Measurements from ENCODE around the gene TRPT1.

Gene TRPT1

DNA sequence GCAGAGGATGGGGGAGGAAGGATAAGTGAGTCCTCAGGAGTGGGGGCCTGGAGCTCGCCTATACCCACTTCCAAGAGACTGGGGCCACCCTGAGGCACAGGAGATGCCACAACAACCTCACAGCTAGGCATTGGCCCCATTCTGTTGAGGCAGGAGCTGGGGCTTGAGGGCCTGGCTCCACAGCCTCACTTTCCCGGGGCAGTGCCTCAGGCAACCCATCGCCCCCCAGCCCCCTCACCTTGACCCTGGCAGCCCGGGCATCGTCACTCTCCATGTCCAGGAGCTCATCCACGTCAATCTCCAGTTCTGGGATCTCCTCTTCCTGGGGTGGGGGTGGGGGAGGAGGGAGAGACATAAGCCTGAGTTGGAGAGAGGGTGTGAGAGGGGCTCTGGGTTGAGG lies 19.0 kb upstream of the TRPT1 start:
- no peak for DNase-seq (ENCODE audit: low read depth)

DNA sequence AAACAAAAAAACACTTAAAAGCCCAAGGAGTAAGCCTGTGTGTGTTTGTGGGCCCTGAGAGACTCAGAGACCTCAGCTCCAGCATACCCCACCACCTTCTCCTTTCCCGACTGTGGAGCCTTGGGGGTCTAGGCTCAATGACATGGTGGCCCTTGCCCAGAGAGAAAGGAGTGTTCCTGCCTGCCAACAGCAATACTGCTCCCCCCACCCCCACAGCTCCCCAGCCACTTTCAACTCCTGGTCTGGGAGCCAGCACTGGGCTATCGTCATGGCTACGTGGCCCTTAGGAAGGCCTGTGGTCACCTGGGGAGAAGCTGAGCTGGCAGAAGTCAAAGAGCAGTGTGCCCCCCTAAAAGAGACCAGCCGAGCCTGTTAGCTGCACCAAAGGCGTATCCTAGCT lies 18.1 kb upstream of the TRPT1 start:
- no peak for DNase-seq (ENCODE audit: low read depth)

DNA sequence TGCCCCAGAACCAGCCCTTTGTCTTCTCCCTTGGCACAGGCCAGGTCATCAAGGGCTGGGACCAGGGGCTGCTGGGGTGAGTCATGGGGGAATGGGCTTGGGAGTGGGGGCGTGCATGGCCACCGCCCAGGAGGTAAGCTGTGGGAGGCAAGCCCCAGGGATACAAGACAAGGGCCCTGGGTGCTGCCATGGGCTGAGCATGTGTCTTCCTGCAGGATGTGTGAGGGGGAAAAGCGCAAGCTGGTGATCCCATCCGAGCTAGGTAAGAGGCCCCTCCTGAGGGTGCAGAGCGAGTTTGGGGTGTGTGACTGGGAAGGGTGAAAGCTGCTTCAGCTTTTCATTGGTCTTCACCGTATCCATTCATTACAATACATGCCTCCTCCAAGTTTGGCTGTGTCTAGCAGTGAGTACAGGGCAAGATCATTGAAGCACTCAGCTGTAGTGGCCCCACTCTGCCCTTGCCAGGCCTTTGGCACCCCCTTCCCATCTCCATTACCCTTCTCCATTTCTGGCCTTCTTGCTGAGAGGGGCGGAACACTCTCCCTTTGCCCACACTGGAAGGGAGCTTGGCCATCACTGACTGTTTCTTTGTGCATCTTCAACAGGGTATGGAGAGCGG lies 17.4 kb upstream of the TRPT1 start:
- no peak for DNase-seq (ENCODE audit: low read depth)

DNA sequence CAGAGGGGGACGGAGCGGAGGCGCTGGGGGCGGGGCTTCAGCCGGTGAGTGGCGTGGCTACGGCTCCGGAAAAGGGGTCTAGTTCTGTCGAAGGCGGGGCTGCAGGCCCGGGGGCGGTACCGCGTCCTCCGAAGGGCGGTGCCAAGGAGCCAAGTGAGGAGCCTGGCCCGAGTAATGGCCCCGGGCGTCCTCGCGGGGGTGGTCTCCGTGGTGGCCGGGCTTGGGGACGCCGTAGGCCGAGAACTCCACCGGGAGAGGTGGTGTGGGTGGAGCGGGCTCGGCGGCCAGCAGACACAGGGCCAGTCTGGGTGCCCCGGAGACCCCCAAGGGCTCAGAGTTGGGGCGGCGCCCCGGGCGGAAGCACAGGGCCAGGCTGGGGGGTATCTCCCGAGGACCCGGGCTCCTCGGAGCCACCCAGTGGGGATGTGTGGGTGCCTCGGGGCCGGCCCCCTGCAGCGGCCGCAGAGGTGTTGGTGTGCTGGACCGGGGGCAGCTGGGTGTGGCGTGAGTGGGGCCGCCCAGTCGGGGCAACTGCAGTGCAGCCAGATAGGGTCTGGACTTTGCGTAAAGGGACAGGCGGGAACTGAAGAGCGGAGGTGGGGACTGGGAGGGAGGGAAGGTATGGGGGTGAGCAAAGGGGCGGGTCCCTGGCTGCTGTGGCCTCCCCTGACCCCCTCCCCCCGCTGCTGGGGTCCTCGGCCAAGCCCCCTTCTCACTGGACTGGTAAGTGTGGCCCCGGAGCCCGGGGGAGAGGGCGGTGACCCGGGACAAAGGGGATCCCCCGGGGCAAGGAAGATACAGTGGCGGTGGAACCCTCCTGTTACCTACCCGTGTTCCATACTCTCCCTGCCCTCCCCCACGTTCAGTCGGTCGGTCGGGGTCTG lies 15.7 kb upstream of the TRPT1 start:
- no peak for DNase-seq (ENCODE audit: low read depth)

DNA sequence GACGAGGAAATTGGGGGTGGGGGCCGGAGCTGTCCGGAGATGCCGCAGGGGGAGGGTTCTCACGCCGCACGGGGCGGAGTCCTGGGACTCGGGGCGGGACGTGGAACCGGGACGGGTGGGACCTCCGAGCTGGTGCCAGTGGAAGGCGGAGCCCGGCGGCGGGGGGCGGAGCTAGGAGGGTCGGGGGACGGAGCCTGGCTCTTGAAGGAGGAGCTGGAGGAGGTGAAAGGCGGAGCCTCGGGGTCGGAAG lies 15.2 kb upstream of the TRPT1 start:
- peak; percentile 99 for DNase-seq (ENCODE audit: low read depth)

DNA sequence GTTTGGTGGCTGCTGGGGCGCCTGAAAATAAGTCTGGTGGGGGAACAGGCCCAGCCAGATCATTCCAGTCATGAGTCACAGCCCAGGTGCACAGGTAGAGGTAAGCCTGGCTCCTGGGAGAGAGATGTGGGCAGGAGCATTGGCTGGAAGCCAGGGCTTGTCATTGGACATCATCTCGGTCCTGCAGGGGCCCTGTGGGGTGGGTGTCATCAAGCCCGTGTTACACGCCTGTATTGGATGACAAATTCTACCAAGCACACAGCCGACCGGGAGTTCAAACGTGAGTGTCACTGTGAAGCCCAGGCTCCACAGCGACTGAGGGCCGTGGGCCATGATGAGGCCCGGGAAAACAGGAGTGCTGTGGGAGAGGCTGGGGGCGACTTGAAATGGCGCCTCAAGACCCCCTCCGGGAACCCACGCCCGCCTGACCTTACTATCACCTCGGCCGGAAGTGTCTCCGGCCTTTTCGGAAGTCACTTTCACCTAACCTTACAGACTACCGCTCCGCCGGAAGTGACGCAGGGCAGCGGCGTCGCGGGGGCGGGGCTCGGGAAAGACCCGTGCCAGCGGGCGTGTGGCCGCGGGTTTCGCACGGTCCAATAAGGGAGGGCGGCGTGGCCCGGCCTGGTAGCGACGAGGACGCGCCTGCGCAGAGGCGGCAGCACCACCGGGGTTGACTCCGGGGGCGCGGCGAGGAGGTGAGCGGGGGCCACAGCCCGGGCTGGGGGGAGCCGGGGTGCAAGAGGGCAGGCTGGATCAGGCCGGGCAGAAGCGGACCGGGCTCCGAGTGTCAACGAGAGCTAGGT lies 14.7 kb upstream of the TRPT1 start, which contains the start of gene FKBP2:
FKBP2 (plus strand) TSS at position 661 of the 806 bp plus-strand sequence. CDS start 1,293 bp downstream, outside the sequence.
- DNase-seq (ENCODE audit: low read depth): peak; percentile 96

DNA sequence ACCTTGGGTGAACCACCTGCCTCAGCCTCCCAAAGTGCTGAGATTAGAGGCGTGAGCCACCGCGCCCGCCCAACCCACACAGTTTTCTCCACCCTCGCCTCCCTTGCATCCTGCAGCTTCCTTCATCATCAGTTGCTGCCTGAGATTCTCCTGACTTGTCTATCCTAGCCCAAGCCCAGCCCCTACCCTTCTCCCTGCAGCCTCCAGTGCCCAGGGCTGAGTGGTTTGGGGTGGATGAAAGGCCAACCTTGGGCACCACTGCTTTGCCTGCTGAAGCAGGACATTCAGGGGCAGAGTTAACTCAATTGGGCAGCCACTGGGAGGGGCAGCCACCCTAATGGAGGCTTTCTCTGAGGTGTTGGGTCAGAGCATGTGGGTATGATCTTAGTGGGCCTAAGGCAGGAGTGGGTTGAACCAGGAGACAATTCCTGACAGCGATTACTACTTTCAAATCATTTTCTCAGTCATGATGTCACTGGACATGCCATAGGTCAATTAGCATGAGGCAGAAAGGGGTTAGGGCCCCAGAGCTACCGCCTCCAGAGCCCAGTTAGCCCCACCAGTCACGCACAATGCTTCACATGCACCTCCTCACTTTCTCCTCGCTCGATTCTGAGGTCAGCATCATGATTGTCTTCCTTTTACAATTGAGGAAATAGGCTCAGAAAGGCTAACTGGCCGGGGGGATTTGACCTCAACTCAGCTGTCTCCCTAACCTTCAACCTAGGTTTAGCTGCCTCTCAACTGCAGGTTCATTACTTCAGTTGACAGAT lies 13.9 kb upstream of the TRPT1 start:
- no peak for DNase-seq (ENCODE audit: low read depth)

DNA sequence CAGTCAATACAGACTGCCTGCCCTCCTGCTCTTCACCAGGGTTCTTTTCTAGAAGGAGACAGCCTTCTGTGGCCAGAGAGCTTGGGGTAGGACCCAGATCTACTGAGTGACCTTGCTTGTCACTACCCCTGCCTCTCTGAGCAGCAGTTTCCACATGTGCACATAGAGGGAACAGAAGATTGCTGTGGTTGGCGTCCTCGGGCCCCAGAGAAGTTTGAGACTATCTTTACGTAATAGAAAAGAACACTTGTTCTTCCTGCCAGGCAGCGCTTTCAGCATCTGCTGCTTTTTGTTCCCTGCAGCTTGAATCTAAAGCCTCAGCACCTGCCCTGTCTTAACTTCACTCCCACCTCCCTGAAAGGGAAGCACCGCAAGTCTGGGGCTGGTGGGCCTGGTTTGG lies 13.0 kb upstream of the TRPT1 start:
- DNase-seq (ENCODE audit: low read depth): no peak

DNA sequence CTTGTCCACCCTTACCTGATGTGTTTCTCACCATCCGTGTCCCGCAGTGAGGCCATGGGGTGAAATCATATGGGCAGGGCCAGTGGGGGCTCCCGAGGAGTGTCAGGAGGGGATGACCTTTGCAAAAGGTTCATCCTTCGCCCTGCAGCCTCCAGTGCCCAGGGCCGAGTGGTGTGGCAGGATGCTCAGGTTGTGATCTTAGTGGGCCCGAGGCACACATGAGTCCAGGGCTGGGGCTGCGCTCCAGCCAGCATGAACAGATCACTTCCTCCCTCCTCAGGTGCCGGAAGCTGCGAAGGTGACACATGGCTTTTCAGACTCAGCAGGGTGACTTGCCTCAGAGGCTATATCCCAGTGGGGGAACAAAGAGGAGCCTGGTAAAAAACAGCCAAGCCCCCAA lies 12.1 kb upstream of the TRPT1 start:
- no peak for DNase-seq (ENCODE audit: low read depth)

DNA sequence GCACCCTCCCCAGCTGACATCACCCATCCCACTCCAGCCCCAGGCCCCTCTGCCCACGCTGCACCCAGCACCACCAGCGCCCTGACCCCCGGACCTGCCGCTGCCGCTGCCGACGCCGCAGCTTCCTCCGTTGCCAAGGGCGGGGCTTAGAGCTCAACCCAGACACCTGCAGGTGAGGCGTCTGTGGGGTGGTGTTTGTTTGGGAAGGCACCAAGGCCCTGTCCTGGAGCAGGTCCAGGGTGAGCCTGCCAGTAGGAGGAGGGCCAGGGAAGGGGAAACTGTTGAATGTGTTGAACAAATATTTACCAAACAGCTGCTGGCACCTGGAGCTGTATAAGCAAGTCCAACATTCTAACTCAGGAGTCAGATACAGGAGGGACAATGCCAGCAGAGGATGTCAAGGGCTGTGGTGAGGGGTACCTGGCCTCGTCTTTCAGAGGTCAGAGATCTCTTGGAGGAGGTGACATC lies 11.5 kb upstream of the TRPT1 start:
- no peak for DNase-seq (ENCODE audit: low read depth)

DNA sequence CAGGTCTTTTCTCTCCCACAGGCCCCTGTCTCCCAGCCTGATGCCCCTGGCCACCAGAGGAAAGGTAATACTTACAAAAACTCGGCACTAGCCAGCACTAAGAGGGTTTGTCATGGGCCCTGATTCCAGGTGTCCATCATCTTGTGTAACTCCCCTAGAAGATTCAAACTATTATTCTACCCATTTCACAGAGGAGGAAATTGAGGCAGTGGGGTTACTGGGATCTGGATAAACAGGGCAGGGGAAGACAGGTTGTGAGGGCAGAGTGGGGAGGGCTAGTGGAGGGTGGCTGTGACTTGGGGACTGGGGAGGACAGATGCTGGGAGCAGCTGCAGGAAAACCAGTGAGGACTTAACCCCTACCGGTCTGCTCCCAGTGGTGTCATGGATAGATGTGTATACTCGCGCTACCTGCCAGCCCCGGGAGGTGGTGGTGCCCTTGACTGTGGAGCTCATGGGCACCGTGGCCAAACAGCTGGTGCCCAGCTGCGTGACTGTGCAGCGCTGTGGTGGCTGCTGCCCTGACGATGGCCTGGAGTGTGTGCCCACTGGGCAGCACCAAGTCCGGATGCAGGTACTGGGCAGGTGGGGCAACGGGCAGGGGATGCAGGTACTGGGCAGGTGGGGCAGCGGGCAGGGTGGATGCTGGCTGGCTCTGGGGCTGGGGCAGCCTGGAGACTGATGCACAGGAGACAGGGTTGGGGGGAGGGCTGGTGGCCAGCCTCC lies 9.6 kb upstream of the TRPT1 start:
- DNase-seq (ENCODE audit: low read depth): no peak

DNA sequence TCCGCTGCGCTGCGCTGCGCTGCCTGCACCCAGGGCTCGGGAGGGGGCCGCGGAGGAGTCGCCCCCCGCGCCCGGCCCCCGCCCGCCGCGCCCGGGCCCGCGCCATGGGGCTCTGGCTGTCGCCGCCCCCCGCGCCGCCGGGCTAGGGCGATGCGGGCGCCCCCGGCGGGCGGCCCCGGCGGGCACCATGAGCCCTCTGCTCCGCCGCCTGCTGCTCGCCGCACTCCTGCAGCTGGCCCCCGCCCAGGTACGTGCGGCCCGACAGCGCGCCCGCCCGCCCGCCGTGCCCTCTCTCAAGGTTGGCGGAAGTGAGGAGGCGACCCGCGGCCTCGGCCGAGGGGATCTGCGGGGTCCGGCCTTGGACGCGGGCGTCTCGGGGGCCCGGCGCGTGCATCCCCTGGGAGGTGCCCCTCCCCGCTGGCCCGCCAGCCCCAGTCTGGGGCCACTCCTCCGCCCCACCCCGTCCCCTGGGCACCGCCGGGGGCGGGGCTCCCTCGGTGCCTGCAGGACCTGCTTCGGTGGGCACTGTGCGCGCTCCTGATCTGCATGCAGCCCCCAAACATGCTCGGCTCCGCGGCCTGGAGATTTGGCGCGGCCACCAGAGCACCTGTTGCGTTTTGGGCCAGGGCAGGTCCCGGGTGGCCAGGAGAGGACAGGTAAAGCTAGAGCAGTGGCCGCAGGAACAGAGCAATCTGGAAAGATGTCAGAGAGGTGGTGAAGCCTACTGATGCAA lies 8.8 kb upstream of the TRPT1 start:
- peak; percentile 30 for DNase-seq (ENCODE audit: low read depth)

DNA sequence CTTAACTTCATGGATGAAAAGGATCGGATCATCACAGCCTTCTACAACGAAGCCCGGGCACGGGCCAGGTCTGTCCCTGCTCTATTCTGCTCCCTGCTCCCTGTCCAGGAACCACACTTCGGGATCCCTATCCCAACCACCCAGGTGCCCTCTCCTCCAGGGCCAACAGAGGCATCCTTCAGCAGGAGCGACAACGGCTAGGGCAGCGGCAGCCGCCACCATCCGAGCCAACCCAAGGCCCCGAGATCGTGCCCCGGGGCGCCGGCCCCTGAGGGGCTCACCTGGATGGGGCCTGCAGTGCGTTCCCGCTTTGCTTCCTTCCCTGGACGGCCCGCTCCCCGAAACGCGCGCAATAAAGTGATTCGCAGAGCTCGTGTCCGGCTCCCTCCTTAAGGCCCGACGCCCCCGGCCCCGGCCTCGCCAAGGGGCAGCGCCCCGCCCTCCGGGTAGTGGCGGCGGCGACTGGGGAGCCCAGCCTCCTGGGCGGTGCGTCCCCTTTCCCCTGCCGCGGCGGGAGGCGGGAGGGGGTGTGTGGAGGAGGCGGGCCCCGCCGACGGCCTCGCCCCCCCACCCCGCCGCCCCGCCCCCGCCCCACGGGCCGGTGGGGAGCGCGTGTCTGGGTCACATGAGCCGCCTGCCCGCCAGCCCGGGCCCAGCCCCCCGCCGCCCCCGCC lies 8.1 kb upstream of the TRPT1 start, which contains the start of gene VEGFB:
VEGFB (plus strand) TSS at position 672 of the 674 bp plus-strand sequence. CDS start 250 bp downstream, outside the sequence.
- DNase-seq (ENCODE audit: low read depth): peak; percentile 66

DNA sequence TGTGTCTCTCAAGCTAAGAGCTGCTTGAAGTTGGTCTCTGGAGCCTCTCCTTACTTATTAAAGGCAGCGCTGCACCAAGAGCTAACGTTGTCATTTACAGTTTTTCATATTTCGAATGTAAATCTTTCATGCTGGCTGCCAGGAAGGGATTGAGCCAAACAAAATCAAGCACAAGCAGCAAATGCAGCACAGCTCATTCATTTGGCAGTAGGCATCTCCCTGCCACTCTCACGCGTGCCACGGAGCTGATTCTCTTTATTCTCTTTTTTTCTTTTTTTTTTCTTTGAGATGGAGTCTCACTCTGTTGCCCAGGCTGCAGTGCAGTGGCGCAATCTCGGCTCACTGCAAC lies 7.0 kb upstream of the TRPT1 start:
- no peak for DNase-seq (ENCODE audit: low read depth)

DNA sequence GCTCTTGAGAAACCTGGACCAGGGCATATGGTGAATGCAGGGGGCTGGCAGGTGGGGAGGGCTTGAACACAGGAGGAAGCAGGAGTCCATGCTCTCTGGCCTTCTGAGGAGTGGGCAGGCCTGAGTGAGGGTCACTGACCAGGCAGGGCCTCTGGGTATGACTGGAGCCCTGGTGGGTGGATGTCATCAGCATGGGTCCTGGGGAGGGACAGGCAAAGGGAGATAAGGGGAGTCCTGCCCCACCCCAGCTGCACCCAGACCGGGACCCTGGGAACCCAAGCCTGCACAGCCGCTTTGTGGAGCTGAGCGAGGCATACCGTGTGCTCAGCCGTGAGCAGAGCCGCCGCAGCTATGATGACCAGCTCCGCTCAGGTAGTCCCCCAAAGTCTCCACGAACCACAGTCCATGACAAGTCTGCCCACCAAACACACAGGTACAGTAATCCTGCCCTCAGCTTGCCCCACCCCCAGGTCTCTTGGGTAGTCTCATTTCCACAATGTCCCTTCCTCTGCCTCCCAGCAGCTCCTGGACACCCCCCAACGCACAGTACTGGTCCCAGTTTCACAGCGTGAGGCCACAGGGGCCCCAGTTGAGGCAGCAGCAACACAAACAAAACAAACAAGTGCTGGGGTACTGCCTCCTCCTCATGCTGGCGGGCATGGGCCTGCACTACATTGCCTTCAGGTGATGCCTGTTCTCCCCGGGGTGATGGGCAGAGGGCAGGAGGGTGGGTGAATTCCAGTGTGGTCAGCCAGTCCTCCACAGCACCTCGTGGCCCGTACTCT lies 6.4 kb upstream of the TRPT1 start:
- DNase-seq (ENCODE audit: low read depth): no peak

DNA sequence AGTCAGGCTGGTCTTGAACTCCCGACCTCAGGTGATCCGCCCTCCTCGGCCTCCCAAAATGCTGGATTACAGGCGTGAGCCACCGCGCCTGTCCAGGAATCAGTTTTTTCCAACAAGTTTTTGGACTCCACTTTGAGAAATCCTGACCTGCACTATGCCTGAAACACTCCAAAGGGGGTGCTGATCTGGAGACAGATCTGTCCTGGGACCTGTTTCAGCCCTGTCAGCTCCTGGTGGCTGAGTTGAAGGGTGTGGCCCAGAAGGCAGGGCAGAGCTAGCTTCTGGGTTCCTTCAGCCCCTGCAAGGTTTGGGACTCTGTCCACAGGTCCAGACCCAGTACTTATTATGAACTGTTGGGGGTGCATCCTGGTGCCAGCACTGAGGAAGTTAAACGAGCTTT lies 5.6 kb upstream of the TRPT1 start:
- no peak for DNase-seq (ENCODE audit: low read depth)

DNA sequence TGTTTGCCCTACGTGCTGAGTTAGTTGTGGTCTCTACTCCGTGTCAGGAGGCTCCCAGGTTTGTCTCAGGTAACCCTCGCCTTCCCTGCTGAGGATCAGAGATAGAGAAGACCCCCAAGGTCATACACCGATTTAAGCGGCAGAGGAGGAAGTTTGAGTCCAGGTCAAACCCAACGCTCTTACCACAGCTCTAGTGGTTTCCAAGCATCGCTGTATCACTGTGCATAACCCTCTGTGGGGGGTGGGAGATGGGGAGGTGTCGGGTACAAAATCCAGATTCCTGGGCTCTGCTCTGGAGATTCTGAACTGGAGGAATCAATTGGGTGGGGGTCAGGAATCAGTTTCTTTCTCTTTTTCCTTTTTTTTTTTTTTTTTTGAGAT lies 5.0 kb upstream of the TRPT1 start:
- DNase-seq (ENCODE audit: low read depth): no peak

DNA sequence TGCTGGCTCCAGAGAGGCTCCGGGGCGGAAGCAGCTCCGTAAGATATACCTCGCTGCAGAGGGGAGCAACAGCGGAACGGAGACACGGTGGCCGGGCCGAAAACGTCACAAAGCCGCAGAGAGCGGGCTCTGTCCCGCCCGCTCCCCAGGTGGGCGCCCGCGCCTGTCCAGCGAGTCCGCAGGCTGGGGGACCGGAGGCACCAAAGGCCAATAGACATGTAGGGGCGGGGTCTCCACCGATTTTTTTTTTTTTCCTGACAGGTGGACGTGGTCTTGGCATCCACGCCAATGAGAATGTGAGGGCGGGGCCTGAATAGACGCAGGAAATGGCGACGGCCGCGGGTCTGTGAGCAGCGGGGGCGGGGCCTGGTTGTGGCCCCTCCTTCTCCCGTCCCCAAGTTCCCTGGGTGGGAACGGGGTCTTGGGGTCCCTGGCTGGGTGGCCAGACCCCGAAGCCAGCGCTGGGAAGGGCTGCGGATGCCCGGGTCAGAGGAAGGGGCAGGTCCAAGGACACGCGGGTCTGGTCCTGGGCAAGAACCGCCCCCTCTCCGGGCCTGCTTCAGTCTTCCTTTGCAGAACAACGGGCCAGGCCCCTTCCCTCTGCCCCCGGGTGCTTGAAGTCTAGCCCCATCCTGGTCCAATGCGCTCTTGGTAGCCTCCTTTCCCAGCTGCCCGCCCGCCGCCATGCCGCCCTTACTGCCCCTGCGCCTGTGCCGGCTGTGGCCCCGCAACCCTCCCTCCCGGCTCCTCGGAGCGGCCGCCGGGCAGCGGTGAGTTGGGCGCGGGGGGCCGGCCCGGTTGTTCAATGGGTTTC lies 4.4 kb upstream of the TRPT1 start, which contains the start of gene DNAJC4:
DNAJC4 (plus strand) TSS at position 378 of the 814 bp plus-strand sequence; CDS start at position 685, 307 bp downstream.
- DNase-seq (ENCODE audit: low read depth): peak; percentile 78
